RCC 7860 (cell line): Measurements from ENCODE around the gene NHEJ1.

Source experiments
- DNase-seq: peaks from one replicate; pipeline ENCODE4 v3.0.0-alpha.2; 2015; ENCODE audit warnings: low spot score
- FAIRE-seq: peaks from 2 replicates; lab custom pipeline; 2012; peaks lifted over from hg19 to GRCh38; lab: Jason Lieb, UNC

The NHEJ1 gene

GRCh38 chr2:219168526-219168925, 7.9 kb upstream of the NHEJ1 start:
- DNase-seq (no peak), FAIRE-seq (no peak)

- DNase-seq (no peak), FAIRE-seq (no peak)
These were observed 7.4 kb upstream of the NHEJ1 start for GRCh38 chr2:219167997-219168396.

GRCh38 chr2:219165058-219165911, 4.7 kb upstream of the NHEJ1 start:
- FAIRE-seq (no peak), DNase-seq (no peak)

- DNase-seq (no peak), FAIRE-seq (no peak)
These were observed 2.5 kb upstream of the NHEJ1 start for GRCh38 chr2:219163156-219163555.

GRCh38 chr2:219161097-219161496, 482 bp upstream of the NHEJ1 start:
- DNase-seq, result no peak
- no peak for FAIRE-seq

- DNase-seq (no peak), FAIRE-seq (no peak)
These were observed 837 bp downstream of the NHEJ1 start for GRCh38 chr2:219159771-219160185.

- FAIRE-seq, result no peak
These were observed 2.0 kb downstream of the NHEJ1 start for GRCh38 chr2:219158586-219158985.

GRCh38 chr2:219158025-219158424, 2.6 kb downstream of the NHEJ1 start:
- no peak for DNase-seq
- no peak for FAIRE-seq

More at GRCh38 chr2:219158586-219158985, 2.0 kb downstream of the NHEJ1 start:
- no peak for DNase-seq

- no peak for DNase-seq
- FAIRE-seq, result no peak
These were observed 3.2 kb downstream of the NHEJ1 start for GRCh38 chr2:219157396-219157795.

- DNase-seq (peak; percentile 53), FAIRE-seq (no peak)
These were observed 5.5 kb downstream of the NHEJ1 start for GRCh38 chr2:219155054-219155644.

- no peak for FAIRE-seq
- DNase-seq, result no peak
These were observed 10.9 kb downstream of the NHEJ1 start for GRCh38 chr2:219149667-219150066.

GRCh38 chr2:219142329-219142728, 18.3 kb downstream of the NHEJ1 start:
- FAIRE-seq (peak; percentile 88), DNase-seq (peak; percentile 83)

- DNase-seq (no peak), FAIRE-seq (no peak)
These were observed 19.9 kb downstream of the NHEJ1 start for GRCh38 chr2:219140722-219141121.

GRCh38 chr2:219133976-219134375, 26.6 kb downstream of the NHEJ1 start:
- no peak for DNase-seq
- no peak for FAIRE-seq

- FAIRE-seq, result no peak
These were observed 28.9 kb downstream of the NHEJ1 start for GRCh38 chr2:219131744-219132143.

GRCh38 chr2:219131327-219131726, 29.3 kb downstream of the NHEJ1 start:
- FAIRE-seq (no peak), DNase-seq (no peak)

More at GRCh38 chr2:219131744-219132143, 28.9 kb downstream of the NHEJ1 start:
- DNase-seq, result no peak

- FAIRE-seq (no peak), DNase-seq (no peak)
These were observed 31.0 kb downstream of the NHEJ1 start for GRCh38 chr2:219129589-219129988.

GRCh38 chr2:219128396-219128795, 32.2 kb downstream of the NHEJ1 start:
- DNase-seq (no peak), FAIRE-seq (no peak)

GRCh38 chr2:219127037-219127635, 33.5 kb downstream of the NHEJ1 start:
- no peak for FAIRE-seq
- no peak for DNase-seq

- DNase-seq (no peak), FAIRE-seq (no peak)
These were observed 34.1 kb downstream of the NHEJ1 start for GRCh38 chr2:219126555-219126954.

- DNase-seq, result no peak
- no peak for FAIRE-seq
These were observed 34.7 kb downstream of the NHEJ1 start for GRCh38 chr2:219125886-219126270.
